ENCODE results near the gene PNPO. TPM values are rescaled to one million over a fixed set of nuclear protein-coding genes. Genes with fewer than 3 reads are reported as not detected.

PNPO gene
- total RNA-seq, 2 donors from 2014 or later, result 27.8 to 55.4 TPM

DNA sequence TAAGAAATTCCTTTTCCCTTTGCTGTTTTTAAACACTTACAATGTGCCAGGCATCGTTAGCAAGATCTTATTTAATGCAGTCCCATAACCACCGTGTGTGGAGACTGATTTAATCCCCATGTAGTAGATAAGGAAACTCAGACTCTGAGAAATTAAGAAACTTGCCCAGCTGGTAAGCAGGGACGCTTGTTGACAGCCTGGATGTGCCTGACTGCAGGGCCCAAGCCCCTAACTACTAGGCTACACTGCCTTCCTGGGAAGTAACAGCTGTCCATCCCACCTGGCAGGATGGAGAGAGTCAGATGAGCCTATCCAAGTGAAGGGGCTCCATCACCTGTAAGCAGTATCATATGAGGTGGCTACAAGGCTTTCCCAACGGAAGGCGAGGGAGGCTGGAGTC is 52.6 kb downstream of the PNPO start:
- peak in 2 of 4 donors; percentile 28 to 64 for DNase-seq

DNA sequence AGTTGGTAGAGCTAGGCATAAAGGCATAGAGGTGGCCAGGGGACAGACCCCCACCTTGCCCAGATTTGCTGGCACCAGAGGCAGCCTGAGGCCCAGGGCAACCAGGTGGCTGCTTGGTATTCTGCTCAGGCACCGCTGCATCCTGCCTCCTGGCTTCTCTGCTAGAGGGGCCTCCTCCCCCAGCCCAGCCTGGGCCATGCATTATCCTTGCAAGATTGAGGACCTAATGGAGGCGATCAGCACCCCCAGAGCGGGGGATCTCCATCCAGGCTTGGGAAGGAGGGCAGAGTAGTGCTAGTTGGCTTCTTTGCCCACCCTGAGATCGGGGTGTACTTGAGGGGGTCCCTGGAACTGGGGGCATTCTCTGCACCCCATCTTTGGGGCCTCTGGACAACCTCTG is 53.4 kb downstream of the PNPO start:
- intact Hi-C loops (cut with DNase I), result no loop called here
- ATAC-seq, result no peak
- H3K36me3 ChIP-seq (replicated peaks in 1 of 2; ENCODE audit: insufficient read depth in 1 of 2, low read depth in 2 of 2), result no peaks in the 10 kb centered on the region
- H3K27me3 ChIP-seq, result no peaks in the 10 kb centered on the region
- peaks cover 27% of the 10 kb centered on the region for H3K4me1 ChIP-seq
- H3K9me3 ChIP-seq, result no peaks in the 10 kb centered on the region
- 86 to 100% methylated on average over 2 to 4 of the region's 4 CpGs for WGBS, 2 donors
- no peak for DNase-seq
- H3K27ac ChIP-seq, result peak overlapping the region in 2 of 4 donors; percentile 70 to 78
- TF ChIP-seq POLR2A (IDR thresholded peaks at IDR 0.05), result no peak
- TF ChIP-seq, protein P1, sequence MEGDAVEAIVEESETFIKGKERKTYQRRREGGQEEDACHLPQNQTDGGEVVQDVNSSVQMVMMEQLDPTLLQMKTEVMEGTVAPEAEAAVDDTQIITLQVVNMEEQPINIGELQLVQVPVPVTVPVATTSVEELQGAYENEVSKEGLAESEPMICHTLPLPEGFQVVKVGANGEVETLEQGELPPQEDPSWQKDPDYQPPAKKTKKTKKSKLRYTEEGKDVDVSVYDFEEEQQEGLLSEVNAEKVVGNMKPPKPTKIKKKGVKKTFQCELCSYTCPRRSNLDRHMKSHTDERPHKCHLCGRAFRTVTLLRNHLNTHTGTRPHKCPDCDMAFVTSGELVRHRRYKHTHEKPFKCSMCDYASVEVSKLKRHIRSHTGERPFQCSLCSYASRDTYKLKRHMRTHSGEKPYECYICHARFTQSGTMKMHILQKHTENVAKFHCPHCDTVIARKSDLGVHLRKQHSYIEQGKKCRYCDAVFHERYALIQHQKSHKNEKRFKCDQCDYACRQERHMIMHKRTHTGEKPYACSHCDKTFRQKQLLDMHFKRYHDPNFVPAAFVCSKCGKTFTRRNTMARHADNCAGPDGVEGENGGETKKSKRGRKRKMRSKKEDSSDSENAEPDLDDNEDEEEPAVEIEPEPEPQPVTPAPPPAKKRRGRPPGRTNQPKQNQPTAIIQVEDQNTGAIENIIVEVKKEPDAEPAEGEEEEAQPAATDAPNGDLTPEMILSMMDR (IDR thresholded peaks at IDR 0.05), result no peak
- H3K4me3 ChIP-seq, result no peak overlapping the region

More for the DNA sequence above, 52.6 kb downstream of the PNPO start:
- Histone ChIP-seq H3K4me3 (no peak overlapping the region), H3K36me3 (replicated peaks in 1 of 2; ENCODE audit: insufficient read depth in 1 of 2, low read depth in 2 of 2) (no peaks in the 10 kb centered on the region), H3K9me3 (no peaks in the 10 kb centered on the region), H3K27ac (peak overlapping the region in 3 of 4 donors; percentile 24 to 78 (median 70)), H3K27me3 (no peaks in the 10 kb centered on the region), H3K4me1 (peaks cover 27% of the 10 kb centered on the region)
- intact Hi-C loops (cut with DNase I), result no loop called here
- TF ChIP-seq, protein P1 (IDR thresholded peaks at IDR 0.05), result no peak
- TF ChIP-seq POLR2A (IDR thresholded peaks at IDR 0.05), result no peak
- peak; percentile 36 for ATAC-seq
- 55 to 62% methylated on average over 5 of the region's 5 CpGs for whole genome bisulfite sequencing, 2 donors

DNA sequence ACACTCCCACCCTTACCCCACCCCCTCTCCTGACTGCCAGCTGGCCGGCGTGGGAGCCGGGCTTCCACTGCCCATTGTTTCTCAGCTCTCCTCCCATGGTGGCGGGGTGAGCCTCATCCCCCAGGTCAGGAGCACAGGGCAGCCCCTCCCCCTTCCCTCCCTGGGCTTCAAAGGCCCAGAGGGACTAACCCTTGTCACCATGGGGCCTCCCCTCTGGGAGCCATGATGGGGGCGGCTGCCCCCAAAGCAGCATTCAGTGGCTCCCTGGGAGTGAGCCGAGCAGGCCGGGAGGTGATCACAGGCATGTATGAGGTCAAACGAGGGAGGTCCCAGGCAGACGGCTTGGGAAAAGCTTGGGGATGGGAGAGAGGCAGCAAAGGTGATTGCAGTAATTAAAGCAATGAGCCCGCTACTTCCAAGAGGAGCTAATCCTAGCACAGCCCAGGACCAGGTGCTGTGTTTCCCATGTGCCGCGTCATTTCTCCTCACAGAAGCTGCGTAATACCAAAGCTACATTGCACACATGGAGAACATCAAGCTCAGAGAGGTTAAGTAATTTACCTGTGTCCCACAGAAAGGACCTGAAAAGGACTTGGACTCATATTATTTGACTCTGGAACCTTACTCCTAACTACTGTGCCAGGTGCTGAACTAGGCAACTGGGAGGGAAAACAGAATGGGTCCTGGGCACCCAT is 54.0 kb downstream of the PNPO start:
- DNase-seq (peak; percentile 83 to 90 (median 88)), ATAC-seq (peak; percentile 93)
- no peak overlapping the region for H3K4me3 ChIP-seq
- H3K27me3 ChIP-seq, result no peaks in the 10 kb centered on the region
- H3K36me3 ChIP-seq (replicated peaks in 1 of 2; ENCODE audit: insufficient read depth in 1 of 2, low read depth in 2 of 2), result no peaks in the 10 kb centered on the region
- H3K27ac ChIP-seq, result peak overlapping the region in 3 of 4 donors; percentile 67 to 78 (median 70)
- WGBS, 2 donors, result 52 to 56% methylated on average over 9 to 11 of the region's 13 CpGs
- peaks cover 27% of the 10 kb centered on the region for H3K4me1 ChIP-seq
- intact Hi-C loops (cut with DNase I), result no loop called here
- no peaks in the 10 kb centered on the region for H3K9me3 ChIP-seq
- peak in 1 of 3 donors; percentile 16 for TF ChIP-seq POLR2A (IDR thresholded peaks at IDR 0.05)
- TF ChIP-seq, protein P1 (IDR thresholded peaks at IDR 0.05), result no peak

- TF ChIP-seq POLR2A (IDR thresholded peaks at IDR 0.05), result no peak
- TF ChIP-seq, protein P1 (IDR thresholded peaks at IDR 0.05), result no peak
- H3K4me3 ChIP-seq, result no peak overlapping the region
- H3K27ac ChIP-seq, result no peak overlapping the region
- ATAC-seq (no peak), DNase-seq (no peak)
- no peaks in the 10 kb centered on the region for H3K9me3 ChIP-seq
- 67 to 77% methylated on average over 7 to 9 of the region's 9 CpGs for WGBS, 2 donors
- H3K4me1 ChIP-seq, result peaks cover 27% of the 10 kb centered on the region
- H3K27me3 ChIP-seq, result no peaks in the 10 kb centered on the region
- intact Hi-C loops (cut with DNase I), result no loop called here
- H3K36me3 ChIP-seq (replicated peaks in 1 of 2; ENCODE audit: insufficient read depth in 1 of 2, low read depth in 2 of 2), result no peaks in the 10 kb centered on the region
Measured at GRCh38 chr17:47996201-47996600, 54.8 kb downstream of the PNPO start.

DNA sequence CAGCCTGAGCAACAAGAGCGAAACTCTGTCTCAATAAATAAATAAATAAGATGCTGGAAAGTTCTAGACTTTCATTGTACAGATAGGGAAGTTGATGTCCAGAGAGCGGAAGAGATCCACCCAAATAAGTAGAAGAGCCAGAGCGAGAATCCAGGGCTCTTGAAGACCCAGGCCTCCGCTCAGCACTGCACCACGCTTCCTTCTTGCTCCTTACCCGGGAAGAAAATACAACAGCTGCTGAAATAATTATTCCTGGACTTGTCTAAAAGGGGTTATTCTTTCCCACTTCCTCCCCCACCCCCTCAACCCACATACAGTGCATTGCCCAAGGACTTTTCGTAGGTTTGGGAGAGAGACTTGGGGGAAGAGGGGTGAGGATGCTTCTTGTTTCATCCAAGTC is 56.2 kb downstream of the PNPO start:
- no peak for TF ChIP-seq POLR2A (IDR thresholded peaks at IDR 0.05)
- TF ChIP-seq, protein P1 (IDR thresholded peaks at IDR 0.05), result no peak
- H3K4me1 ChIP-seq, result peaks cover 27% of the 10 kb centered on the region
- ATAC-seq, result no peak
- H3K36me3 ChIP-seq (replicated peaks in 1 of 2; ENCODE audit: insufficient read depth in 1 of 2, low read depth in 2 of 2), result no peaks in the 10 kb centered on the region
- H3K27me3 ChIP-seq, result no peaks in the 10 kb centered on the region
- no peak overlapping the region for H3K27ac ChIP-seq
- H3K9me3 ChIP-seq, result no peaks in the 10 kb centered on the region
- WGBS, 2 donors, result 73 to 82% methylated on average over 7 of the region's 7 CpGs
- H3K4me3 ChIP-seq, result no peak overlapping the region
- no peak for DNase-seq
- intact Hi-C loops (cut with DNase I), result no loop called here

Data from body of pancreas (tissue), 4 donors.